ENCODE measurements around the gene TRIM45.

The TRIM45 gene

DNA sequence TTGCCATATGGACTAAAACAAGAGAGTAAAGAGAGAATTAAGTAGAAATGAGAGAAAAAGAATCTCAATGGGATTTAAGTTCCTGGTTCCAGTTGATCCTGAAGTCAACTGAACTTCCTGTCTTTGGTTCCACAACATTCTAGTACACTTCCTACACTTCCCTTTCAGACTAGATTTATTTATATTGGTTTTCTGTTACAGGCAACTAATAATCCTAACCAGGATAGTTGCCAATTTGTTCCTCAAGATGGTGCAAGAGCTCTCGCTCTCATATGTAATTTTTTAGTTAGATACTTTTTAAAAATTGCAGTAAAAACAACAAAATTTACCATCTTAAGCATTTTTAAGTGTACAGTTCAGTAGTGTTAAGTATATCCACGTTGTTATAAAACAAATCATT, 28.8 kb upstream of the TRIM45 start:
- TF ChIP-seq, protein P1, sequence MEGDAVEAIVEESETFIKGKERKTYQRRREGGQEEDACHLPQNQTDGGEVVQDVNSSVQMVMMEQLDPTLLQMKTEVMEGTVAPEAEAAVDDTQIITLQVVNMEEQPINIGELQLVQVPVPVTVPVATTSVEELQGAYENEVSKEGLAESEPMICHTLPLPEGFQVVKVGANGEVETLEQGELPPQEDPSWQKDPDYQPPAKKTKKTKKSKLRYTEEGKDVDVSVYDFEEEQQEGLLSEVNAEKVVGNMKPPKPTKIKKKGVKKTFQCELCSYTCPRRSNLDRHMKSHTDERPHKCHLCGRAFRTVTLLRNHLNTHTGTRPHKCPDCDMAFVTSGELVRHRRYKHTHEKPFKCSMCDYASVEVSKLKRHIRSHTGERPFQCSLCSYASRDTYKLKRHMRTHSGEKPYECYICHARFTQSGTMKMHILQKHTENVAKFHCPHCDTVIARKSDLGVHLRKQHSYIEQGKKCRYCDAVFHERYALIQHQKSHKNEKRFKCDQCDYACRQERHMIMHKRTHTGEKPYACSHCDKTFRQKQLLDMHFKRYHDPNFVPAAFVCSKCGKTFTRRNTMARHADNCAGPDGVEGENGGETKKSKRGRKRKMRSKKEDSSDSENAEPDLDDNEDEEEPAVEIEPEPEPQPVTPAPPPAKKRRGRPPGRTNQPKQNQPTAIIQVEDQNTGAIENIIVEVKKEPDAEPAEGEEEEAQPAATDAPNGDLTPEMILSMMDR (conservative IDR thresholded peaks at IDR 0.05) = peak; percentile 6; the same call in 1 of the 2 replicates
- TF ChIP-seq ZFX (IDR thresholded peaks at IDR 0.05) = no peak
- H3K27ac ChIP-seq = no peak overlapping the region

GRCh38 chr1:117147856-117148588, 26.5 kb upstream of the TRIM45 start:
- H3K27ac ChIP-seq = no peak overlapping the region

DNA sequence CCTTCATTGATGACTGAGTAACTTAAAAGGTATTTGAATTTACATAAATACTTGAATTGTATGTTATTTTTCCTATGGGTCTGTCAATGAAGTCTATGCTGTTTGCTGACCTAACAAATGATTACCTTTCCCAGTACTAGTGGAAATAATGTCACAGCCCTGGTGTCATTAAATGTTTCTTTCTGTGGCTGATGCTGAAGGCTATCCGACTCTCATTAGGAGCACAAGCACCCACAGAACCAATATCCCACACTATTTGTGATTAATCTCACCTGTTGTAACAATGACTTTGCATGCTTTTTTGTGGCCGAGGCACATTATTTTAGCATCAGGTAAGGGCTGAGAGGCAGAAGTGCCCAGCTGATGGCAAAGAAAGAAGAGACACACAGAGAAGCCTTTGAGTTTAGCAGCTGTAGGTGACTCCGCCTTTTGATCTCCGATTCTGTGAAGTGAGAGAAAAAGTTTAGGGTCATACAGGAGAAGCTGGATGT, 25.8 kb upstream of the TRIM45 start:
- no peak for TF ChIP-seq ZFX (IDR thresholded peaks at IDR 0.05)
- TF ChIP-seq, protein P1 (conservative IDR thresholded peaks at IDR 0.05) = no peak

More at GRCh38 chr1:117147856-117148588, 26.5 kb upstream of the TRIM45 start:
- TF ChIP-seq, protein P1 (conservative IDR thresholded peaks at IDR 0.05) = no peak
- TF ChIP-seq ZFX (IDR thresholded peaks at IDR 0.05) = no peak

GRCh38 chr1:117146575-117147340, 25.2 kb upstream of the TRIM45 start:
- no peak overlapping the region for H3K27ac ChIP-seq
- TF ChIP-seq, protein P1 (conservative IDR thresholded peaks at IDR 0.05) = no peak
- no peak for TF ChIP-seq ZFX (IDR thresholded peaks at IDR 0.05)

More for the DNA sequence above, 25.8 kb upstream of the TRIM45 start:
- no peak overlapping the region for H3K27ac ChIP-seq

DNA sequence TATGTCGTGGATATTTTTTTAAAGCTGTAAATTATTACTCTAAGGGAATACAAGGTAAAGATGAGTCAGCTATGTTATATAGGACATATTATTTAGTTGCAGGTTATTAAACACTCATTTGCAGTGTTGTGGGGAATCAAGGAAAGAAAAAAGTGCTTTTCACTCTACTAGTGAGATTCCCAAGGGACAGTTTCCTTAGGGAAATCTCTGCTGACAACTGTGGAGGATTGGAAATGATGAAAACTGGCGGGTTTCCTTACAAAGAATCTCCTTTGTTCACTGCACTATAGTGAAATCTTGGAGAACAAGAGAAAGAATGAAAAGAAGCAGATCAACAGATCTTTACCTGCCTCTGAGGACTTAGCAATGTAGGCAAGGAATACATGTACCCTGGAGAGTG, 24.5 kb upstream of the TRIM45 start:
- no peak for TF ChIP-seq ZFX (IDR thresholded peaks at IDR 0.05)
- TF ChIP-seq, protein P1 (conservative IDR thresholded peaks at IDR 0.05) = no peak
- no peak overlapping the region for H3K27ac ChIP-seq

- TF ChIP-seq ZFX (IDR thresholded peaks at IDR 0.05) = no peak
- TF ChIP-seq, protein P1 (conservative IDR thresholded peaks at IDR 0.05) = no peak
- H3K27ac ChIP-seq = no peak overlapping the region
These were observed 22.3 kb upstream of the TRIM45 start for GRCh38 chr1:117143871-117144270.

- TF ChIP-seq, protein P1 (conservative IDR thresholded peaks at IDR 0.05) = no peak
- no peak for TF ChIP-seq ZFX (IDR thresholded peaks at IDR 0.05)
- H3K27ac ChIP-seq = no peak overlapping the region
These were observed 21.6 kb upstream of the TRIM45 start for GRCh38 chr1:117143172-117143571.

Measured in C4-2B (cell line).